HEK293T (cell line): ENCODE results near the gene PCGF1.

Experiments used
- CTCF ChIA-PET: fragments of 350-600 bp; formaldehyde crosslinking; extraction: SDS; loops from one replicate; lab custom pipeline; 2021; ENCODE audit warnings: antibody characterized with exemption, inconsistent platforms; lab: Yijun Ruan, JAX
- POLR2A ChIA-PET: fragments of 350-600 bp; formaldehyde crosslinking; extraction: SDS; loops from one replicate; lab custom pipeline; 2020; ENCODE audit warnings: antibody characterized with exemption, inconsistent platforms; lab: Yijun Ruan, JAX
- DNase-seq: peaks from one replicate; pipeline ENCODE4 v3.0.0; 2012; ENCODE audit warnings: mixed read lengths; ENCODE audit errors: extremely low spot score
- ARNT ChIP-seq: fragments of 450-650 bp; IDR thresholded peaks from 2 replicates; pipeline ENCODE4 v1.6.1; 2017; ENCODE audit warnings: mild to moderate bottlenecking
- BHLHE40 ChIP-seq: fragments of 450-650 bp; IDR thresholded peaks from 2 replicates; pipeline ENCODE4 v1.6.1; 2016; ENCODE audit warnings: mild to moderate bottlenecking, moderate library complexity, borderline replicate concordance
- CTBP1 ChIP-seq: fragments of 450-650 bp; IDR thresholded peaks from 2 replicates; pipeline ENCODE4 v1.6.1; 2016; ENCODE audit warnings: borderline replicate concordance
- ELF4 ChIP-seq: fragments of 450-650 bp; IDR thresholded peaks from 2 replicates; pipeline ENCODE4 v1.6.1; 2017; ENCODE audit warnings: antibody characterized with exemption
- FOXK2 ChIP-seq: fragments of 450-650 bp; IDR thresholded peaks from 2 replicates; pipeline ENCODE4 v1.6.1; 2016; ENCODE audit warnings: mild to moderate bottlenecking
- FOXM1 ChIP-seq: fragments of 450-650 bp; IDR thresholded peaks from 2 replicates; pipeline ENCODE4 v1.6.1; 2017; ENCODE audit warnings: mild to moderate bottlenecking, borderline replicate concordance
- HDGF ChIP-seq: fragments of 450-650 bp; IDR thresholded peaks from 2 replicates; pipeline ENCODE4 v1.6.1; 2017; ENCODE audit warnings: antibody characterized with exemption, borderline replicate concordance
- L3MBTL2 ChIP-seq: fragments of 450-650 bp; conservative IDR thresholded peaks from 2 replicates; pipeline ENCODE4 v1.6.1; 2016; ENCODE audit warnings: mild to moderate bottlenecking
- LEF1 ChIP-seq: fragments of 450-650 bp; IDR thresholded peaks from 2 replicates; pipeline ENCODE4 v1.6.1; 2017; ENCODE audit warnings: mild to moderate bottlenecking, borderline replicate concordance
- NFRKB ChIP-seq: fragments of 450-650 bp; IDR thresholded peaks from 2 replicates; pipeline ENCODE4 v1.6.1; 2016; ENCODE audit warnings: mild to moderate bottlenecking, moderate library complexity
- PKNOX1 ChIP-seq: fragments of 450-650 bp; IDR thresholded peaks from 2 replicates; pipeline ENCODE4 v1.6.1; 2016
- SP1 ChIP-seq: fragments of 450-650 bp; IDR thresholded peaks from 2 replicates; pipeline ENCODE4 v1.6.1; 2017
- SUZ12 ChIP-seq: fragments of 450-650 bp; IDR thresholded peaks from 2 replicates; pipeline ENCODE4 v1.6.1; 2016; ENCODE audit warnings: mild to moderate bottlenecking
- TARDBP ChIP-seq: fragments of 450-650 bp; IDR thresholded peaks from 2 replicates; pipeline ENCODE4 v1.6.1; 2016
- ZNF384 ChIP-seq: fragments of 450-650 bp; IDR thresholded peaks from 2 replicates; pipeline ENCODE4 v1.6.1; 2016

PCGF1 gene

GRCh38 chr2:74529357-74530238 lies 22.1 kb upstream of the PCGF1 start, which contains the start of the genes AUP1 and HTRA2:
Gene AUP1 (minus strand): TSS chr2:74529706. CDS start chr2:74529629, 77 bp downstream.
Gene HTRA2 (plus strand): TSS chr2:74529933. CDS start chr2:74530007, 74 bp downstream.
- CTCF ChIA-PET, result interaction anchor here (1.2 kb wide), 1 partner anchor 48 kb away, joined by 4 read pairs; no protein-coding TSS in a partner anchor
- TF ChIP-seq ELF4 (peak; percentile 79), HDGF (0 out of 2 replicates have a peak, but pooled peaks have one; percentile 42), L3MBTL2 (peak; percentile 57; the same call in 1 of the 2 replicates), FOXM1 (no peak)
- DNase-seq, result peak; percentile 96
- POLR2A ChIA-PET, result interaction anchor here (0.5 to 8.4 kb wide), 18 partner anchors 9 to 138 kb away, joined by 3 to 70 read pairs (median 4); partner anchors contain the start of genes CCDC142, INO80B, LOXL3 and MRPL53

GRCh38 chr2:74528600-74529356 lies 21.3 kb upstream of the PCGF1 start:
- POLR2A ChIA-PET, result interaction anchor here (1.1 to 8.4 kb wide), 12 partner anchors 9 to 137 kb away, joined by 3 to 70 read pairs (median 4); partner anchors contain the start of genes CCDC142, INO80B, MRPL53 and PCGF1
- no peak for DNase-seq
- CTCF ChIA-PET, result no interaction called here
- TF ChIP-seq NFRKB (no peak), ARNT (no peak), SUZ12 (no peak), BHLHE40 (no peak), CTBP1 (no peak), TARDBP (no peak)

- no peak for DNase-seq
- ChIA-PET POLR2A (interaction anchor here (1.1 to 8.4 kb wide), 2 partner anchors 16 to 20 kb away, joined by 3 to 70 read pairs; partner anchors contain the start of gene PCGF1), CTCF (no interaction called here)
- TF ChIP-seq BHLHE40 (no peak), ARNT (no peak), NFRKB (no peak), FOXK2 (no peak), FOXM1 (no peak), LEF1 (no peak)
These were observed 20.2 kb upstream of the PCGF1 start for GRCh38 chr2:74527741-74528140.

GRCh38 chr2:74526649-74527230 lies 19.2 kb upstream of the PCGF1 start:
- no peak for DNase-seq
- ChIA-PET POLR2A (interaction anchor here (1.1 to 8.4 kb wide), 3 partner anchors 17 to 44 kb away, joined by 3 to 70 read pairs (median 3); partner anchors contain the start of gene PCGF1), CTCF (interaction anchor here (1.0 kb wide), 1 partner anchor 62 kb away, joined by 3 read pairs; no protein-coding TSS in a partner anchor)
- TF ChIP-seq L3MBTL2 (no peak), ELF4 (no peak), ZNF384 (no peak), ARNT (no peak), HDGF (no peak), PKNOX1 (no peak), SUZ12 (no peak)

GRCh38 chr2:74525717-74526648 lies 18.5 kb upstream of the PCGF1 start, which contains the start of gene DQX1:
Gene DQX1 (minus strand): TSS chr2:74526231. CDS start chr2:74525729, 502 bp downstream.
- TF ChIP-seq ZNF384 (no peak), SP1 (no peak), CTBP1 (no peak), L3MBTL2 (no peak), PKNOX1 (no peak), FOXK2 (no peak)
- ChIA-PET CTCF (interaction anchor here (1.0 kb wide), 1 partner anchor 63 kb away, joined by 3 read pairs; no protein-coding TSS in a partner anchor), POLR2A (interaction anchor here (1.3 to 8.4 kb wide), 2 partner anchors 18 to 44 kb away, joined by 3 to 70 read pairs; partner anchors contain the start of gene PCGF1)

More at GRCh38 chr2:74525717-74526648, 18.5 kb upstream of the PCGF1 start, which contains the start of gene DQX1:
- peak; percentile 51 for DNase-seq
